Measurements from ENCODE around the gene IRF2BP1. TPM values are rescaled to one million over a fixed set of nuclear protein-coding genes. Genes with fewer than 3 reads are reported as not detected.

IRF2BP1 gene
- total and polyA plus RNA-seq, 7 donors, result 7.8 to 25.5 (median 18.0) TPM

GRCh38 chr19:45920458-45920857, 34.5 kb upstream of the IRF2BP1 start:
- H3K27ac ChIP-seq, result no peak overlapping the region
- no peak overlapping the region for H3K4me3 ChIP-seq
- no peaks in the 10 kb centered on the region for H3K36me3 ChIP-seq
- no peak for TF ChIP-seq CTCF (IDR thresholded peaks at IDR 0.05)
- no peak for TF ChIP-seq EP300 (IDR thresholded peaks at IDR 0.05)
- TF ChIP-seq POLR2A (IDR thresholded peaks at IDR 0.05), result no peak
- TF ChIP-seq POLR2AphosphoS5 (IDR thresholded peaks at IDR 0.05), result no peak
- H3K27me3 ChIP-seq, result peaks cover 0 to 16% (median 0%) of the 10 kb centered on the region in 3 donors
- WGBS, 2 donors, result 53 to 67% methylated on average over 8 of the region's 8 CpGs
- H3K9me3 ChIP-seq, result no peaks in the 10 kb centered on the region
- DNase-seq, result no peak
- H3K4me1 ChIP-seq, result no peaks in the 10 kb centered on the region
- intact Hi-C loops (cut with DNase I), result no loop called here

GRCh38 chr19:45919678-45920077, 33.7 kb upstream of the IRF2BP1 start:
- DNase-seq, result no peak
- Histone ChIP-seq H3K27me3 (peaks cover 0 to 19% (median 1%) of the 10 kb centered on the region in 3 donors), H3K9me3 (no peaks in the 10 kb centered on the region), H3K27ac (no peak overlapping the region), H3K4me1 (no peaks in the 10 kb centered on the region), H3K36me3 (no peaks in the 10 kb centered on the region), H3K4me3 (no peak overlapping the region)
- TF ChIP-seq EP300 (IDR thresholded peaks at IDR 0.05) (no peak), CTCF (IDR thresholded peaks at IDR 0.05) (no peak), POLR2AphosphoS5 (IDR thresholded peaks at IDR 0.05) (no peak), POLR2A (IDR thresholded peaks at IDR 0.05) (no peak)
- WGBS, 2 donors, result 45 to 59% methylated on average over 7 of the region's 7 CpGs
- intact Hi-C loops (cut with DNase I), result no loop called here

GRCh38 chr19:45918721-45919120, 32.8 kb upstream of the IRF2BP1 start:
- Histone ChIP-seq H3K27ac (no peak overlapping the region), H3K4me3 (no peak overlapping the region), H3K27me3 (peaks cover 0 to 28% (median 11%) of the 10 kb centered on the region in 3 donors), H3K4me1 (no peaks in the 10 kb centered on the region), H3K36me3 (no peaks in the 10 kb centered on the region), H3K9me3 (no peaks in the 10 kb centered on the region)
- no peak for TF ChIP-seq EP300 (IDR thresholded peaks at IDR 0.05)
- no peak for TF ChIP-seq POLR2A (IDR thresholded peaks at IDR 0.05)
- no peak for TF ChIP-seq POLR2AphosphoS5 (IDR thresholded peaks at IDR 0.05)
- TF ChIP-seq CTCF (IDR thresholded peaks at IDR 0.05), result no peak
- DNase-seq, result no peak
- 57 to 75% methylated on average over 4 of the region's 4 CpGs for WGBS, 2 donors
- intact Hi-C loops (cut with DNase I), result no loop called here

GRCh38 chr19:45917421-45918091, 31.6 kb upstream of the IRF2BP1 start:
- TF ChIP-seq CTCF (IDR thresholded peaks at IDR 0.05), result no peak
- no peak for TF ChIP-seq POLR2AphosphoS5 (IDR thresholded peaks at IDR 0.05)
- TF ChIP-seq EP300 (IDR thresholded peaks at IDR 0.05), result no peak
- TF ChIP-seq POLR2A (IDR thresholded peaks at IDR 0.05), result no peak
- Histone ChIP-seq H3K36me3 (no peaks in the 10 kb centered on the region), H3K4me1 (no peaks in the 10 kb centered on the region), H3K27ac (no peak overlapping the region), H3K9me3 (no peaks in the 10 kb centered on the region), H3K27me3 (peaks cover 0 to 39% (median 20%) of the 10 kb centered on the region in 3 donors), H3K4me3 (no peak overlapping the region)
- intact Hi-C loops (cut with DNase I), result no loop called here
- WGBS, 2 donors, result 25 to 57% methylated on average over 4 of the region's 4 CpGs
- no peak for DNase-seq

All from sigmoid colon (tissue), 7 donors.